K562 (cell line): Measurements from ENCODE around the gene ETFBKMT. TPM values are rescaled to one million over a fixed set of nuclear protein-coding genes. Genes with fewer than 3 reads are reported as not detected.

ENCODE experiments used
- CCAR2 ChIP-seq: fragments of 200-400 bp; formaldehyde crosslinking; IDR thresholded peaks from 2 replicates; pipeline ENCODE4 v1.6.1; 2017; ENCODE audit warnings: mild to moderate bottlenecking, low read depth, low read length
- CSDE1 ChIP-seq, 2 experiments: fragments of 450-650 bp; IDR thresholded peaks; 2 replicates each; pipeline ENCODE4 v1.6.1; 2016; ENCODE audit warnings: mild to moderate bottlenecking in 1 of 2
- FOXA3 ChIP-seq, 2 experiments: fragments of 450-650 bp in 1 of 2; sonication (generic) in 1 of 2; formaldehyde crosslinking; IDR thresholded peaks in 1 of 2; conservative IDR thresholded peaks in 1 of 2; 2 replicates each; pipeline versions ENCODE4 v1.4.0 to v1.8.0; 2020 to 2022; ENCODE audit warnings: mild to moderate bottlenecking in 2 of 2, missing genetic modification reagents in 1 of 2
- HOMEZ ChIP-seq: fragments of 250-450 bp; sonication (Bioruptor Pico); IDR thresholded peaks from 2 replicates; pipeline ENCODE4 v1.4.0; 2020; ENCODE audit warnings: mild to moderate bottlenecking, moderate library complexity
- ILF3 ChIP-seq: fragments of 450-650 bp; IDR thresholded peaks from 2 replicates; pipeline ENCODE4 v1.6.1; 2018; ENCODE audit warnings: antibody characterized with exemption, mild to moderate bottlenecking, moderate library complexity, borderline replicate concordance
- PATZ1 ChIP-seq: fragments of 250-450 bp; sonication (Bioruptor Pico); IDR thresholded peaks from 2 replicates; pipeline ENCODE4 v1.5.0; 2020; ENCODE audit warnings: mild to moderate bottlenecking, borderline replicate concordance
- RNF219 ChIP-seq: fragments of 250-450 bp; sonication (Bioruptor Pico); IDR thresholded peaks from 2 replicates; pipeline ENCODE4 v1.5.0; 2022; ENCODE audit warnings: mild to moderate bottlenecking
- SLC30A9 ChIP-seq: fragments of 250-450 bp; sonication (Bioruptor Pico); IDR thresholded peaks from 2 replicates; pipeline ENCODE4 v1.8.0; 2022; ENCODE audit warnings: mild to moderate bottlenecking, moderate library complexity
- SOX6 ChIP-seq: fragments of 450-650 bp; IDR thresholded peaks from 2 replicates; pipeline ENCODE4 v1.6.1; 2014; ENCODE audit warnings: mild to moderate bottlenecking
- U2AF2 ChIP-seq: fragments of 200-400 bp; formaldehyde crosslinking; optimal IDR thresholded peaks from 2 replicates; pipeline ENCODE3; 2017; ENCODE audit warnings: low read depth, mild to moderate bottlenecking, low read length
- YY1 ChIP-seq, 3 experiments: IDR thresholded peaks; 2 replicates each; pipeline ENCODE4 v1.6.1; 2011; ENCODE audit warnings: low read length in 2 of 3, mild to moderate bottlenecking in 2 of 3, moderate library complexity in 2 of 3, borderline replicate concordance in 1 of 3, control low read depth in 1 of 3, low read depth in 1 of 3; ENCODE audit not compliant: insufficient read depth in 3 of 3, insufficient replicate concordance in 2 of 3, control insufficient read depth in 1 of 3, insufficient read length in 1 of 3; ENCODE audit errors: extremely low read depth in 1 of 3
- ZC3H4 ChIP-seq: sonication (generic); formaldehyde crosslinking; IDR thresholded peaks from 2 replicates; pipeline ENCODE4 v1.9.0; 2021; ENCODE audit warnings: missing genetic modification reagents, borderline replicate concordance
- ZNF124 ChIP-seq: sonication (generic); formaldehyde crosslinking; IDR thresholded peaks from 2 replicates; pipeline ENCODE4 v1.8.1; 2022; ENCODE audit warnings: missing genetic modification reagents
- ZNF143 ChIP-seq: sonication (generic); formaldehyde crosslinking; IDR thresholded peaks from 2 replicates; pipeline ENCODE4 v1.9.0; 2022; ENCODE audit warnings: mild to moderate bottlenecking, missing genetic modification reagents
- polyA plus RNA-seq, 8 experiments: library from polyadenylated mRNA; depleted of rRNA in 4 of 8; stranded (reverse) in 5 of 8; unstranded in 3 of 8; fragments of >200 nt; fragmentation: Nextera tagmentation in 2 of 8; fragmentation: Illumina TruSeq in 1 of 8; extraction: Ambion mirVana in 2 of 8; extraction: Trizol in 1 of 8; gene quantifications; 2 replicates each; pipeline versions ENCODE4 v1.2.1 to v1.2.3, GENCODE V29; 2011 to 2014; ENCODE audit warnings: inconsistent platforms in 1 of 8, missing spikeins in 1 of 8
- total RNA-seq, 7 experiments: library from RNA; depleted of rRNA in 6 of 7; stranded (reverse); fragments of >200 nt in 6 of 7; fragmentation: Illumina TruSeq in 2 of 7; extraction: Trizol in 2 of 7; gene quantifications; 2 replicates each; pipeline versions ENCODE4 v1.2.1 to v1.2.3, GENCODE V29; 2011 to 2021; ENCODE audit warnings: low replicate concordance in 1 of 7
- TF ChIP-seq, protein P1 (sequence below): fragments of 250-450 bp; sonication (Bioruptor Pico); IDR thresholded peaks from 2 replicates; pipeline ENCODE4 v1.5.0; 2021
- TF ChIP-seq, protein P2 (sequence below): fragments of 450-650 bp; formaldehyde crosslinking; IDR thresholded peaks from 2 replicates; pipeline ENCODE4 v1.4.0; 2022; ENCODE audit warnings: mild to moderate bottlenecking, moderate library complexity
- TF ChIP-seq, protein P3 (sequence below), 2 experiments: fragments of 250-450 bp in 1 of 2; fragments of 450-650 bp in 1 of 2; sonication (Bioruptor Pico) in 1 of 2; IDR thresholded peaks; 2 replicates each; pipeline versions ENCODE4 v1.6.1 to v1.8.0; 2016 to 2021; ENCODE audit warnings: mild to moderate bottlenecking in 2 of 2, moderate library complexity in 2 of 2, missing compliant biosample characterization in 1 of 2, missing genetic modification characterization in 1 of 2

Gene ETFBKMT
- total and polyA plus RNA-seq, 9 of the 15 experiments (the other 6 are each of a cell fraction or from before 2014, with no cell fraction given) = 0.18 to 1.7 (median 0.96) TPM

- TF ChIP-seq, protein P1, sequence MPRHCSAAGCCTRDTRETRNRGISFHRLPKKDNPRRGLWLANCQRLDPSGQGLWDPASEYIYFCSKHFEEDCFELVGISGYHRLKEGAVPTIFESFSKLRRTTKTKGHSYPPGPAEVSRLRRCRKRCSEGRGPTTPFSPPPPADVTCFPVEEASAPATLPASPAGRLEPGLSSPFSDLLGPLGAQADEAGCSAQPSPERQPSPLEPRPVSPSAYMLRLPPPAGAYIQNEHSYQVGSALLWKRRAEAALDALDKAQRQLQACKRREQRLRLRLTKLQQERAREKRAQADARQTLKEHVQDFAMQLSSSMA (CRISPR knock-in tag) = no peak
- TF ChIP-seq HOMEZ (CRISPR knock-in tag) = no peak
- peak; percentile 60; the same call in 1 of the 2 replicates for TF ChIP-seq SOX6
- TF ChIP-seq RNF219 = no peak
- TF ChIP-seq, protein P2, sequence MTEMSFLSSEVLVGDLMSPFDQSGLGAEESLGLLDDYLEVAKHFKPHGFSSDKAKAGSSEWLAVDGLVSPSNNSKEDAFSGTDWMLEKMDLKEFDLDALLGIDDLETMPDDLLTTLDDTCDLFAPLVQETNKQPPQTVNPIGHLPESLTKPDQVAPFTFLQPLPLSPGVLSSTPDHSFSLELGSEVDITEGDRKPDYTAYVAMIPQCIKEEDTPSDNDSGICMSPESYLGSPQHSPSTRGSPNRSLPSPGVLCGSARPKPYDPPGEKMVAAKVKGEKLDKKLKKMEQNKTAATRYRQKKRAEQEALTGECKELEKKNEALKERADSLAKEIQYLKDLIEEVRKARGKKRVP (CRISPR knock-in tag) = no peak
- peak in 2 of 3 experiments; percentile 49 to 65 for TF ChIP-seq YY1 (IDR thresholded peaks at IDR 0.05; ENCODE audit: borderline replicate concordance in 1 of 3, control insufficient read depth in 1 of 3, extremely low read depth in 1 of 3, insufficient read depth in 3 of 3, insufficient read length in 1 of 3, insufficient replicate concordance in 2 of 3, low read depth in 1 of 3, low read length in 2 of 3)
- TF ChIP-seq CCAR2 = no peak
- peak in 1 of 2 experiments; percentile 52; a peak in 1 of 4 replicates for TF ChIP-seq FOXA3 (CRISPR knock-in tag; conservative IDR thresholded peaks at IDR 0.05 in 1 of 2, IDR thresholded peaks at IDR 0.05 in 1 of 2)
- no peak for TF ChIP-seq SLC30A9 (CRISPR knock-in tag)
- no peak for TF ChIP-seq ILF3
- TF ChIP-seq, protein P3, sequence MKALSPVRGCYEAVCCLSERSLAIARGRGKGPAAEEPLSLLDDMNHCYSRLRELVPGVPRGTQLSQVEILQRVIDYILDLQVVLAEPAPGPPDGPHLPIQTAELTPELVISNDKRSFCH (CRISPR knock-in tag; IDR thresholded peaks at IDR 0.05) = no peak
- TF ChIP-seq, protein P3 (tag; IDR thresholded peaks at IDR 0.05) = peak; percentile 46; the same call in 1 of the 2 replicates
- peak; percentile 74 for TF ChIP-seq ZNF143
- TF ChIP-seq ZC3H4 (CRISPR knock-in tag) = peak; percentile 85; the same call in 1 of the 2 replicates
- no peak for TF ChIP-seq ZNF124 (CRISPR knock-in tag)
- no peak for TF ChIP-seq U2AF2
- TF ChIP-seq PATZ1 (CRISPR knock-in tag) = no peak
- no peak for TF ChIP-seq CSDE1 (IDR thresholded peaks at IDR 0.05)
Observed at GRCh38 chr12:31659087-31659942, at the start of gene ETFBKMT (continued).
